Neural cell (in vitro differentiated cells): ENCODE data around the gene TUBB3. TPM values are rescaled to one million over a fixed set of nuclear protein-coding genes. Genes with fewer than 3 reads are reported as not detected.

Source experiments
- H2AFZ ChIP-seq: fragments of 200-600, 300-800 bp; sonication (generic), shearing (Covaris generic); 2 replicates; pipeline ENCODE4 v1.6.0; 2014; ENCODE audit warnings: low read depth, mild to moderate bottlenecking, antibody characterized with exemption, low read length, moderate library complexity
- H3F3A ChIP-seq: fragments of 200-600 bp; shearing (Covaris generic); 2 replicates; pipeline ENCODE4 v1.6.1; 2016; ENCODE audit warnings: mild to moderate bottlenecking, moderate library complexity, mixed read lengths, antibody characterized with exemption, low read length; ENCODE audit not compliant: insufficient read depth, poor library complexity, severe bottlenecking
- H3K27ac ChIP-seq: fragments of 200-600, 300-800 bp; sonication (generic), shearing (Covaris generic); 2 replicates; pipeline ENCODE4 v1.5.1; 2014; ENCODE audit warnings: mild to moderate bottlenecking, low read length, moderate library complexity
- H3K27me3 ChIP-seq: fragments of 300-800, 200-600 bp; sonication (generic), shearing (Covaris generic); 2 replicates; pipeline ENCODE4 v1.6.0; 2014; ENCODE audit warnings: mild to moderate bottlenecking, low read depth, low read length, moderate library complexity; ENCODE audit not compliant: insufficient read depth
- H3K36me3 ChIP-seq: fragments of 300-800, 200-600 bp; sonication (generic), shearing (Covaris generic); 2 replicates; pipeline ENCODE4 v1.5.1; 2014; ENCODE audit warnings: mild to moderate bottlenecking, antibody characterized with exemption, low read length, moderate library complexity; ENCODE audit not compliant: insufficient read depth
- H3K4me2 ChIP-seq: fragments of 300-800, 200-600 bp; sonication (generic), shearing (Covaris generic); 2 replicates; pipeline ENCODE4 v1.6.0; 2014; ENCODE audit warnings: mild to moderate bottlenecking, low read length
- H3K4me3 ChIP-seq: fragments of 300-800, 200-600 bp; sonication (generic), shearing (Covaris generic); 2 replicates; pipeline ENCODE4 v1.5.1; 2014; ENCODE audit warnings: mild to moderate bottlenecking, low read length, moderate library complexity
- H3K79me2 ChIP-seq: fragments of 200-600 bp; shearing (Covaris generic); replicated peaks from 2 replicates; pipeline ENCODE4 v1.6.0; 2014; ENCODE audit warnings: mild to moderate bottlenecking, low read length, moderate library complexity; ENCODE audit not compliant: insufficient read depth
- H3K9ac ChIP-seq: fragments of 300-800, 200-600 bp; sonication (generic), shearing (Covaris generic); 2 replicates; pipeline ENCODE4 v1.6.1; 2016; ENCODE audit warnings: mild to moderate bottlenecking, low read length, mixed read lengths
- H3K9me2 ChIP-seq: fragments of 200-600 bp; shearing (Covaris generic); 2 replicates; pipeline ENCODE4 v1.6.1; 2016; ENCODE audit warnings: mild to moderate bottlenecking, low read length, mixed read lengths; ENCODE audit not compliant: insufficient read depth
- H3K9me3 ChIP-seq: fragments of 200-600, 300-800 bp; sonication (generic), shearing (Covaris generic); 2 replicates; pipeline ENCODE4 v1.6.1; 2016; ENCODE audit warnings: mild to moderate bottlenecking, mixed run types, low read length, moderate library complexity, mixed read lengths
- H4K20me1 ChIP-seq: fragments of 200-600 bp; shearing (Covaris generic); 2 replicates; pipeline ENCODE4 v1.6.1; 2016; ENCODE audit warnings: mild to moderate bottlenecking, mixed run types; ENCODE audit not compliant: insufficient read depth
- CTCF ChIP-seq: fragments of 450-650 bp; IDR thresholded peaks from 2 replicates; pipeline ENCODE4 v1.5.1; 2014; ENCODE audit warnings: antibody characterized with exemption, mild to moderate bottlenecking, moderate library complexity; ENCODE audit not compliant: poor library complexity, severe bottlenecking
- EP300 ChIP-seq: fragments of 450-650 bp; conservative IDR thresholded peaks from 2 replicates; pipeline ENCODE4 v1.6.1; 2014; ENCODE audit warnings: antibody characterized with exemption, mild to moderate bottlenecking, moderate library complexity; ENCODE audit not compliant: poor library complexity, severe bottlenecking
- EZH2 ChIP-seq: fragments of 200-600, 300-800 bp; shearing (Covaris generic), sonication (generic); IDR thresholded peaks from 2 replicates; pipeline ENCODE4 v1.6.1; 2014; ENCODE audit warnings: antibody characterized with exemption, low read length, borderline replicate concordance, mild to moderate bottlenecking; ENCODE audit not compliant: insufficient read depth, poor library complexity, severe bottlenecking
- MXI1 ChIP-seq: fragments of 450-650 bp; conservative IDR thresholded peaks from 2 replicates; pipeline ENCODE4 v1.6.1; 2014; ENCODE audit warnings: antibody characterized with exemption, mild to moderate bottlenecking; ENCODE audit not compliant: poor library complexity, severe bottlenecking
- POLR2AphosphoS5 ChIP-seq: IDR thresholded peaks from 2 replicates; pipeline ENCODE4 v1.6.1; 2012
- RAD21 ChIP-seq: fragments of 450-650 bp; conservative IDR thresholded peaks from 2 replicates; pipeline ENCODE4 v1.6.1; 2014; ENCODE audit warnings: antibody characterized with exemption, mild to moderate bottlenecking, moderate library complexity
- REST ChIP-seq: IDR thresholded peaks from 2 replicates; pipeline ENCODE4 v1.6.1; 2012; ENCODE audit warnings: borderline replicate concordance
- SMC3 ChIP-seq: fragments of 450-650 bp; conservative IDR thresholded peaks from 2 replicates; pipeline ENCODE4 v1.6.1; 2014; ENCODE audit warnings: antibody characterized with exemption, mild to moderate bottlenecking, moderate library complexity; ENCODE audit not compliant: poor library complexity
- TAF1 ChIP-seq: IDR thresholded peaks from 2 replicates; pipeline ENCODE4 v1.6.1; 2012; ENCODE audit warnings: low read depth
- polyA plus RNA-seq: library from polyadenylated mRNA; depleted of rRNA; stranded (reverse); fragments of >200 nt; gene quantifications from 2 replicates; pipeline ENCODE4 v1.2.3, GENCODE V29; 2014

The TUBB3 gene
- polyA plus RNA-seq, 1 donor from 2014 or later, result 2,442 TPM

GRCh38 chr16:89974870-89975269, 51.7 kb downstream of the TUBB3 start:
- no peaks in the 10 kb centered on the region for H3K9me2 ChIP-seq
- peaks cover 6% of the 10 kb centered on the region for H3K36me3 ChIP-seq
- no peaks in the 10 kb centered on the region for H3F3A ChIP-seq
- H3K4me2 ChIP-seq, result no peak overlapping the region
- TF ChIP-seq EZH2, result no peak
- no peaks in the 10 kb centered on the region for H4K20me1 ChIP-seq
- H3K9ac ChIP-seq, result no peak overlapping the region
- no peaks in the 10 kb centered on the region for H3K9me3 ChIP-seq
- H3K27ac ChIP-seq, result no peak overlapping the region
- H2AFZ ChIP-seq, result no peak overlapping the region
- peaks cover 38% of the 10 kb centered on the region for H3K79me2 ChIP-seq
- H3K4me3 ChIP-seq, result no peak overlapping the region
- no peaks in the 10 kb centered on the region for H3K27me3 ChIP-seq

- Histone ChIP-seq H3F3A (no peaks in the 10 kb centered on the region), H3K79me2 (peaks cover 5% of the 10 kb centered on the region), H3K27me3 (no peaks in the 10 kb centered on the region), H4K20me1 (no peaks in the 10 kb centered on the region), H2AFZ (no peak overlapping the region), H3K4me2 (no peak overlapping the region), H3K9me2 (no peaks in the 10 kb centered on the region), H3K9me3 (no peaks in the 10 kb centered on the region), H3K4me3 (no peak overlapping the region), H3K27ac (no peak overlapping the region), H3K9ac (no peak overlapping the region), H3K36me3 (no peaks in the 10 kb centered on the region)
- TF ChIP-seq RAD21 (no peak), SMC3 (no peak), EP300 (no peak), MXI1 (no peak), TAF1 (no peak), EZH2 (no peak), CTCF (no peak), REST (no peak), POLR2AphosphoS5 (no peak)
Measured at GRCh38 chr16:89981414-89981813, 58.3 kb downstream of the TUBB3 start.

GRCh38 chr16:89982318-89982717, 59.2 kb downstream of the TUBB3 start:
- Histone ChIP-seq H3K27me3 (no peaks in the 10 kb centered on the region), H3K9me3 (no peaks in the 10 kb centered on the region), H3F3A (no peaks in the 10 kb centered on the region), H3K9me2 (no peaks in the 10 kb centered on the region), H3K4me3 (no peak overlapping the region), H3K79me2 (no peaks in the 10 kb centered on the region), H3K4me2 (no peak overlapping the region), H3K36me3 (no peaks in the 10 kb centered on the region), H3K9ac (no peak overlapping the region), H4K20me1 (no peaks in the 10 kb centered on the region), H2AFZ (no peak overlapping the region), H3K27ac (no peak overlapping the region)
- TF ChIP-seq SMC3 (no peak), MXI1 (no peak), CTCF (no peak), RAD21 (no peak), EZH2 (no peak), EP300 (no peak), POLR2AphosphoS5 (no peak), TAF1 (no peak), REST (no peak)
